Stimulated activated CD4-positive, alpha-beta T cell treated with anti-CD3 and anti-CD28 coated beads, Interleukin-12 subunit alpha, Interleukin-12 subunit beta, amount 100 ng/mL, for 48 hours (primary cell): ENCODE measurements around the gene ZSCAN18.

Experiments
- DNase-seq, 3 donors: peaks; one replicate each; pipeline ENCODE4 v3.0.0-alpha.2; 2020; ENCODE audit warnings: low read depth in 2 of 3, low spot score in 1 of 3

The ZSCAN18 gene

DNA sequence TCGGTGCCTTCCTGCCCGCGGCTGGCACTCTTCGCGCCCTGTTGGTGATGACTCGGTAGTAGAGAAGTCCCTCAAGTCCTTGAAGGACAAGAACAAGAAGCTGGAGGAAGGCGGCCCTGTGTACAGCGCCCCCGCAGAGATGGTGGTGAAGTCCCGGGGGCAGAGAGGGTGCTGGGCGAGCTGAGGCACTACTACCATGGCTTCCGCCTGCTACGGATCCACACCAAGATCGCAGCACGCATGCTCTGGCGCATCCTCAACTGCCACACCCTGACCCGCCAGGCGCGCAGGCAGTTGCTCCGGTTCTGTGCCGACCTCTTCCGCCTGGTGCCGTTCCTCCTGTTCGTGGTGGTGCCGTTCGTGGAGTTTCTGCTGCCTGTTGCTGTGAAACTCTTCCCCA, 53.1 kb downstream of the ZSCAN18 start:
- DNase-seq: no peak

DNA sequence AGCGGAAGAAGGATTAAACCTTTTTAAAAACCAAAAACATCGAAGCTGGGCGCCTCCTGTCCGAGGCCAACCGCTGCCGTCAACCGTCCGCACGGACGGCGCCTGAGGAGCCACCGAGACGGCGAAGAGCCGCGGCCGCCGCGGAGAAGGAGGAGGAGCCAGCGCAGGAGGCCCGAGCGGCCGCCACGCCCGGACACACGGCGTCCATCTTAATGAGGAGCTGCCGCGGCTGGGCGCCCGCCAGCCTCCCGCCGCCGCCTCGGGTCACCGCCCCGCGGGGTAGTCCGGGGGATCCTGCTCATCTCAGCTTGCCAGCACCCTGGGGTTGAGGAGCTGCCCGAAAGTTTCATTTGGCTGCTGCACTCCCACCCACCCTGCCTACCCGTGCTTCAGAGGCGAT, 53.6 kb downstream of the ZSCAN18 start:
- DNase-seq: no peak

- DNase-seq: no peak
Measured at GRCh38 chr19:58042495-58043340, 55.3 kb downstream of the ZSCAN18 start.

DNA sequence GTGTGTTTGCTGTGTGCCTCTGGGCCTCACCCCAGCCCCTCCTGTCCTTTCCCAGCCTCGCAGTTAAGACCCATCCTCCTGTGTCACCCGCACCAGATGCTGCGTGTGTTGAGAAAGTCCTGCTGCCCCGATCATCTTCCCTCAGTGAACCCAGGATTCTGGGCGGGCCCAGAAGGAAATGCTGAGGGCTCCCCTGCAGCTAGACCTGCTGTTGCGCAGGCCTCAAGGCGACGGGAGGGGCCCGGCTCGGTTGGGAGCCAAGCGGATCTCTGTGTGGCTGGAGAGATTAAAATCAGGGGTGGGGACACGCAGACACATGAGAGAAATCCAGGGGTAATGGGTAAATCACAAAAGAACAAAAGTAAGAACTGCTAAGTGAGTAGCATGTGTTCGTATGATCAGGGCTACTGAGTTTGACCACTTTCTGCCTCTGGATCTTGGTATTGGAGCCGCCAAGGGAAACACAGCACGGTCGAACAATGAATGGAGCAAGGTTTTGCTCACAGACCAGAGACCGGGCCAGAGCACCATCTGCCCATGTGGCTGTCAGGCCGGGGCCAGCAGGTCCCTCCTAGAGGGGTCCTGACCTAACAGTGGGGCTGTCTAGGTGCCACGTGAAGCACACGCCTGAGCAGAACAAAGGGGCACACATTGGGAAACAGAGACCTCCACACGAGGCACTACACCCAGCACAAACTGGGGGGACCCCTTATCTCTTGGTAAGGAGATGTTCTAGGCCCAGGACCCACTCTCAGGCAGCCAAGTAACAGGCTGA, 57.1 kb downstream of the ZSCAN18 start:
- DNase-seq: no peak

GRCh38 chr19:58038688-58039204, 59.3 kb downstream of the ZSCAN18 start:
- no peak for DNase-seq

DNA sequence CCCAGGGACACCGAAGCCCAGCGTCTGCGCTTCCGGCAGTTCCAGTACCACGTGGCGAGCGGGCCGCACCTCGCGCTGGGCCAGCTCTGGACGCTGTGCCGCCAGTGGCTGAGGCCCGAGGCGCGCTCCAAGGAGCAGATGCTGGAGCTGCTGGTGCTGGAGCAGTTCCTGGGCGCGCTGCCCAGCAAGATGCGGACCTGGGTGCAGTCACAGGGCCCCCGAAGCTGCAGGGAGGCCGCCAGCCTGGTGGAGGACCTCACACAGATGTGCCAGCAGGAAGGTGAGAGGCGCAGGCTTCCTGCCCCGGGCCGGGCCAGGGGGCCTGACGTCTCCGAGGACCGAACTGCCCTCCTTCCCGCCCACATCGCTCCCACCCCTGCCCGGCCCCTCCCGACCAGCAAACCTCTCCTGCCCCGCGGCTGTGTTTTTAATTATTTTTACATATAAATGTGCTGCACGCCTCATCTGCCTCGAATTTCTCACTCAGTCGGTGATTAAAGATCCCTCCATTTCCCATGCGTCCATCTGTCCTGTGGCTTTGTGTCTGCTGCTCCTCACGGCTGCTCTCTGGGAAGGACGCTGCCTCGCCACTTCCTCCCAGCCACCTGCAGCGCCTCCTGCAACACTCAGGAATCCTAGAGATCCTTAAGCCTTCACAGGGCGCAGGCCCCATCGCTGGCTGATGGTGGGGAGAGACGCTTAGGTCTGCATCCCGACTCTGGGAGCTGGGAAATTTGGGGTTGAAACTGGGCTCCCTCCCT, 59.9 kb downstream of the ZSCAN18 start:
- no peak for DNase-seq

DNA sequence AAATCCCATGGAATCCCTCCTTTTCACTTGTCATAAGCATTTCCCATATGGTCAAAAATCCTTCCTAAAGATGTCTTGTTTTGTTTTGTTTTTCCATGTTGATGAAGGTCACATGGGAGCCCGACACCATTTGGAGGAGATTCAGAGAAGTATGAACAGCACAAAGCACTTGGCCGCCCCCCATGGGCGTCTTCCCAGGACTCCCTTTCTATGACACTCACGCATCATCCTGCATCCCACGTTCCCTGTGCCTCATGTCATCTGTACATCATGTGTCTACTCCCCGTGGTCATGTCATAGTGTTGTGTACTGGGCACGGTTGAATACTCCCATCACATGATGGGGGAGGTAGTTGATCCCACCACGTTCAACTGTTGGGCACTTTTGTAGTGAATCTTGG, 62.2 kb downstream of the ZSCAN18 start:
- DNase-seq: no peak

GRCh38 chr19:58034477-58034793, 63.6 kb downstream of the ZSCAN18 start:
- DNase-seq: no peak
